HL-60/S4 treated with phorbol 12-myristate 13-acetate at 8.2 ng/mL for 4 days and 3 days (cell line): ENCODE results near the gene RAPGEF2.

ENCODE experiments used
- in situ Hi-C: fragments of 300-500 bp; cut with MboI; formaldehyde crosslinking; loops from 2 replicates; pipeline ENCODE4 v1.15.0; 2022; ENCODE audit warnings: low sequenced_read_pairs

The RAPGEF2 gene

DNA sequence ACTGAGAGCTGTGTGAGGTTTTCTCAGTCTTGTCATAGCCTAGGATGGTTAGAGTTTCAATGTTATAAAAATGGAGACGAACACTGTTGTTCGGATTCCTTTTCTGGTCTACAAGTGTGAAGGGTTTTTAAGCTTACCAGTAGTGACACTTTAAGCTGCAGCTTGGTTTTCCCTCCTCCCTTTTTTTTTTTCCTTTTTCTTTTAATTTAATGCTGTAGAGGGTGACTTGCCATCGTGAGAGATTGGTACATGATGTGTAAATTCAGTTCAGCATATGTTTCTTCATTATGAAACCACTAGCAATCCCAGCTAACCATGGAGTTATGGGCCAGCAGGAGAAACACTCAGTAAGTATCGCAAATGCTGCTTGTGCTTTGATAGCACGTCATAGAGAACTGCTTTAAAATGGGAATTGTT lies 165.0 kb downstream of the RAPGEF2 start:
- in situ Hi-C loops: no loop called here

DNA sequence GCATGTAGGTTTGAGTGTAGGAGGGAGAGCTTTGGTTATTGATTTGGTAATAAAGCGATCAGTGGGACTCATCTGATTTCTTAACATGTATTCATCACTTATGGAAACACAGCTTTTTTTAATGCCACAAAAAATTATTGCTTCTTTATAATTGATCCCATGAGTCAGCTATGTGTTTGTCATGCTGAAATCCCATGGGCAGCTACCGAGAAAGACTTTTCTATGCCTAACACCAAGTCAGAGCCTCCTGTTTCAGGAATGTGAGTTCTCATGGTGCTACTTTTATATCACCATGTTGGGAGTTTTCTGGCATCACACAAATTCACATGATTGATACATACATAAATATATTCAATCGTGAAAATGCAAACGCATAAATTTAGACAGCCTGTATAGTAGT lies 165.7 kb downstream of the RAPGEF2 start:
- in situ Hi-C loops: no loop called here

DNA sequence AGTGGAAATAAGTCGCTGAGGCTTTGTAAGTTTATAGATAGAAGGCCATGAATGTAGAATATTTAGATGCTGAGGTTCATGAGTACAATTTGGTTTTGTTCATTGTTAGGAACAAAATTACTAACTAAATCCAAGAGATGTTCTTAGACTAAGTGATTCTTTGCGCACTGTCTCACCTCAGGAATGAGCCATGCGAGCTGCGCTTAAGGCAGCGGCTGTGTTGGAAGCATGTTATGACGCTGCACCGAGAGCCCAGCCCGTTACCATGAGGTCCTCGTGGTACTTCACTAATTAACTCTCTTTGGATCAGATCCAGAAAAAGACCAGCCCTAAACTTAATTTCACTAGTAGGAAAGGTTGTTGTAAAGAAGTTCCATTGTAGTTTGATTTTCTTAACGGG lies 166.2 kb downstream of the RAPGEF2 start:
- in situ Hi-C loops: no loop called here

GRCh38 chr4:159269956-159270355 lies 167.1 kb downstream of the RAPGEF2 start:
- in situ Hi-C loops: no loop called here

DNA sequence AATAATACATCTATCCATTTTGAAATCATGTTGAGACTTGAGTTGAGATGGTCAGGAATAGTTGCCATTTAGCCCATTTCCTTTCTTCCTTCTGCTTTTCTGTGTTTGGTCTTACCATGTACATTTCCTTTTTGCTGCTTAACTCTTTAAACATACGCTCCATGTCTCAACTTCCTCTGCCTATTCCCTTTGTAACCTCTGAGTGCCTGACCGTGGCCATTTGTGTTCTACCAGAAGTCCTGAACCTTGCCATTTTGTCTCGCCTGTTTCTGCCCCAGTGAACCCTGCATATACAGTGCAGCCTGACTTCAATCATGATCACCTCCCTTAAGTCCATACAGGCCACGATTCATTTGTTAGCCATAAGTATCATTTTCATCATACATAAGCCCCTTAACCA lies 169.0 kb downstream of the RAPGEF2 start:
- in situ Hi-C loops: no loop called here

GRCh38 chr4:159272273-159273140 lies 169.6 kb downstream of the RAPGEF2 start:
- in situ Hi-C loops: no loop called here

DNA sequence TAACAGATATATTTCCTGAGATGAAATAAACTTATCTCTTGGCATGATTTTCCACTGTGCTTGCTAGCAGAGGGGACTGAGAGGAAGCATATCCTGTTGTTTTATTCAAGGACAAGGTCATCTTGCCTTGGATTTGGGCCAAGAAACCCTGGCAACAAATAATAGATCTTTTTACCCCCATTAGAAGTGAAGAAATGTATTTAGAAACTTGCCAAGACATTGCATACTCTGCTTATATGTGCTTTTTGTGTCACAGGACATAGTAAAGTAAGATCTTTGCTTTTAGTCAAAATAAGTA lies 170.2 kb downstream of the RAPGEF2 start:
- in situ Hi-C loops: no loop called here

DNA sequence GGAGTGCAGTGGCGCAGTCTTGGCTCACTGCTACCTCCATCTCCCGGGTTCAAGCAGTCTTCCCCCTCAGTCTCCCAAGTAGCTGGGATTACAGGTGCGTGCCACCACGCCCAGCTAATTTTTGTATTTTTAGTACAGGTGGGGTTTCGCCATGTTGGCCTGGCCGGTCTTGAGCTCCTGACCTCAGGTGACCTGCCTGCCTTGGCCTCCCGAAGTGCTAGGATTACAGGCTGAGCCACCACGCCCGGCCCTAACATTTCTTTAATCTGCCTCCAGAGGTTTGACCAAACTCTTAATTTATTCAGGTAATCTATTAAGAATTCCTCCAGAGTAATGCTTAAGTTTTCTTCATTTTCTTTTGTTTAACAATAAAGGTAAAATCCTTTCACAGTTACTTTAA lies 171.0 kb downstream of the RAPGEF2 start:
- in situ Hi-C loops: no loop called here

DNA sequence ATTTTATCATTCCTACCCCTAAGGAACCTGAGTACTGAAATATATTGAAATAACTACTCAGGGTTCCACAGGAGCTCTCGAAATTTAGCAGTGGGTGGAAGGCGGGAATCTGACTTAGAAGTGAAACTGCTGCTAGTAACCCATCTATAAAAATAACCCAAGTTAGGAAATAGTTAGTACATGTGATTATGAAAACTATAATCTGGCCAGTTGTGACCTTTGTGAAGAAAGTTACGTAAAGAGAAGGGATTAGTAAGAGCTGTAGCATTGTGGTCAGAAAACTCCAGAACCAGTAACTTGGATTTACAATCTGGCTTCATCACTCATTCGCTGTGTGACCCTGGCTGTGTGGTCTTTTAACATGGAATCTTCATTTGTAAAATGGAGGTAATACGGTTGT lies 175.5 kb downstream of the RAPGEF2 start:
- in situ Hi-C loops: no loop called here

DNA sequence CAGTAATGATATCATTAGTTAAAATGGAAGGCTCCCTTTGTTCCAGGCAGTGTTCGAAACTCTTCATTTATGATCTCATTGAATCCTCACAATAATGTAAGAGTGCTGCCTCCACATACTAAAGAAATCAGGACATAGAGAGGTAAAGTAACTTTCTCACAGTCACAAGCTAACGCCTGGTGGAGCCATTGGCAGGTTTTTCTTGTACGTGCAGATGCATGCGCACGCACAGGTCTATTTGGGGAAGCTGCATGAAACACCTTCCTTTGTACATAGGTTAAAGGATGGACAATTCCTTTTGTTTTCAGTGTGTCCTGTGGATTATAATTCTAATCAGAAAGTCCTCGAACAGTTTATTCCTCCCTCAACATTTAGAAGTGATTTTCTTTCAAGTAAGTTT lies 176.2 kb downstream of the RAPGEF2 start:
- in situ Hi-C loops: no loop called here

GRCh38 chr4:159280442-159281172 lies 177.7 kb downstream of the RAPGEF2 start:
- in situ Hi-C loops: no loop called here

DNA sequence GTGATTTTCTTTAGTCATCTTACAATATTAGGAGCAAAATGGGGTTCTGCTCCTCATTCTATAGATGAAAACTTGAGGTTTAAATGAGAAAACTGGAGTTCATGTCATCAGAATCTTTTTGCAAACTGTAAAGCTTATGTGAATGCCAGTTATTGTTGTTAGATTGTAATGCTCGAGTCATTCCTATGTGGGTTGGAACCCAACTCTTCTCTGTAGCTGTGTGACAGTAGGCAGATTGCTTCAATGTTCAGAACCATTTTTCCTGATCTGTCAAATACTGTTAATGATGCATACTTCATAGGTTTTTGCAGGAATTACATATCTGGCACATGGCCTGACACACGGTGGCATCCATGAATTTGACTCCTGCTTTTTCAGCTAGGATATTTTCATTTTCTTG lies 178.9 kb downstream of the RAPGEF2 start:
- in situ Hi-C loops: no loop called here

DNA sequence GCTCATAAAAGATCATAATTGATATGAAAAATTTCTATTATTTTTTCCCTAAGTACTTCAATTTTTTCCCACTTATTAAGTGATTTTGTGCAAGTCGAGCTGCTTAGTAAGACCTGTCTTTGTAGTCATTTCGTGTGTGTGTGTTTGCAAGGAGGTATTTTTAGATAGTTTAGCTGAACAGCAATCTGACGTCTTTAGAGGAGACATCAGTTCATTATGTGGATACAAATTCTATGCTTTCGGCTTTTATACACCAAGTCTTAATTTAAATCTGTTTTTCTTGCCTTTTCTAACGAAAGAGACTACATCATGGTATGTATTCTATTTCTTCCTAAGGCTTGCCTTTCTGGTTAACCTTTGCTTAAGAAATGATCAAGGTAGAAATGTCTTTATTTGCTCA lies 179.4 kb downstream of the RAPGEF2 start:
- in situ Hi-C loops: no loop called here

GRCh38 chr4:159282944-159283343 lies 180.1 kb downstream of the RAPGEF2 start:
- in situ Hi-C loops: no loop called here

DNA sequence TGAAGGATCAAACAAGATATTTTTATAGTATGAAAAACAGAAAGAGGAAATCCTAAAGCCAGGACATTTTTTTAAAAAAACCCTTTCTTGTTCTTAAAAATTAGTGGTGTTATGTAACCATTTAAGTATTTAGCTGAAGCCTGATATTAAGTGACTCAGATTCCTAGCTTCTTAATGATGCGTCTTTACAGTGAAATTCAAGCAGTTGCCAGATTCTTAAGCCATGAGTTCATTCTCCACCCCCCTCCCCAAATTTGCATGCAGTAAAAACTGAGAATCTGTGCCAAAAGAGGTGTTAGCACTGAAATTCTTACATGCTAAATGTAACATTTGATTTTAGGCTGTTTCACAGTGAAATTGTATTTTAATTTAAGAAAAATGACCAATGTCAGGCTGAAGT lies 180.8 kb downstream of the RAPGEF2 start:
- in situ Hi-C loops: no loop called here

DNA sequence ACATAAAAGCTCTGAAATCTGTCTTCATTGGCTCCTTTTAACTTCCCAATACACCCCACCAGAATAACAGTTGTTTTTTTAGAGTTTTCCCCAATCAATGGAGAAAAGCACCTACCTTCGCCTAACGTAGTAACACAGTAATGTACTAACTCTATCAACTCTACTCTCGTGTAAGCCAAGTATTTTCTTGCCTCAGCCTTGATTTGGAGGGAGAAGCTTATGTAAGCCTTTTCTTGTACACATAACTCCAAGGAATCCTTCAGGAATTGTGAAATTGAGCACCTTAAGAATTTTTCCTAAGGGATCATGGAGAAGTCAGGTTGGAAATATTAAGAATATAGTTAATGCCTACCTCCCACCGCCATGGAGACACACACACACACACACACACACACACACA lies 181.2 kb downstream of the RAPGEF2 start:
- in situ Hi-C loops: no loop called here

DNA sequence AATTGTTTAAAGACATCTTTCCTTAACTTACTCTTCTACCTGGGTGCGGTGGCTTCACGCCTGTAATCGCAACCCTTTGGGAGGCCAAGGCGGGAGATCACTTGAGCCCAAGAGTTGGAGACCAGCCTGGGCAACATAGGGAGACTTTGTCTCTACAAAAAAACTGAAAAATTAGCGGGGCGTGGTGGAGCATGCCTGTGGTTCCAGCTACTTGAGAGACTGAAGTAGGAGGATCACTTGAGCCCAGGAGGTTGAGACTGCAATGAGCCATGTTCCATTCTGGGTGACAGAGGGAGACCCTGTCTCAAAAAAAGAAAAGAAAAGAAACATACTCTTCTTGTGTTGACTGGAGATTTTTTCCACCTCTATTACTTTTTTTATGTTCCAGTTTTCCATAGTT lies 181.9 kb downstream of the RAPGEF2 start:
- in situ Hi-C loops: no loop called here

DNA sequence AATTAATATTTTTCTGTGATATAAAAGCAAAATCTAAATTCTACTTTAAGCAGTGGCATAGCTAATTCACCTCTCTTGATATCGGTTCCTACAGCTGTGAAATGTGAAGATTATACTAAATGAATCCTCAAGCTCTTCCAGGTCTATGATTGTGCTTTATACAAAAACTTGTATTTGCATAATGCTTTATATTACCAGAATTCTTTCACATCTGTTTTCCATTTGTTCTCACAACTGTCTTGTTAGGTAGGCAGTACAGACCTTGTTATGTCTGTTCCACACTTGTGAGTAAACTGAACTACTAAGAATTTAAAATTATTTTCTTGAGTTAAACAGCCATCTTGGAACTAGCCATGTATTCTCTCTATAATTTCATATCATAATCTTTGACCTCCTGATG lies 184.9 kb downstream of the RAPGEF2 start:
- in situ Hi-C loops: no loop called here

GRCh38 chr4:159289682-159290081 lies 186.8 kb downstream of the RAPGEF2 start:
- in situ Hi-C loops: no loop called here

- in situ Hi-C loops: no loop called here
Measured at GRCh38 chr4:159290321-159291030, 187.6 kb downstream of the RAPGEF2 start.

DNA sequence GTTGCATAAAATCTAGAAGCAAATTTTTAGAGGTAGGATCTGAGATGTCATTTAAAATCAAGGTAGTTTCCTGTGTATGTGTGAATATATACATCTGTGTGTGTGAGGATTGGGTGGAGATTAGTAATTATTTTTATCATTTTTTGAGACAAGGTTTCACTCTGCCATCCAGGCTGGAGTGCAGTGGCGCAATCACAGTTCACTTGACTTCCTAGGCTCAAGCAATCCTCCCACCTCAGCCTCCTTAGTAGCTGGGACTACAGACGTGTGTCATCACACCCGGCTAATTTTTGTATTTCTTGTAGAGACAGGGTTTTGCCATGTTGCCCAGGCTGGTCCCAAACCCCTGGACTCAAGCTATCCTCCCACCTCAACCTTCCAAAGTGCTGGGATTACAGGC lies 188.3 kb downstream of the RAPGEF2 start:
- in situ Hi-C loops: no loop called here
